Peyer's patch (tissue), 4 donors: ENCODE data around the gene NOL4L.

Experiments
- CTCF ChIP-seq, 6 experiments: fragments of 450-650 bp in 4 of 6; fragments of 200-600 bp in 2 of 6; sonication (generic) in 1 of 6; IDR thresholded peaks; one replicate each; pipeline ENCODE4 v1.5.1; 2017 to 2019; ENCODE audit warnings: antibody characterized with exemption in 6 of 6, mild to moderate bottlenecking in 3 of 6, moderate library complexity in 1 of 6
- POLR2A ChIP-seq, 2 donors: fragments of 450-650 bp; IDR thresholded peaks; one replicate each; pipeline ENCODE4 v1.5.1; 2017; ENCODE audit warnings: antibody characterized with exemption in 2 of 2, mild to moderate bottlenecking in 2 of 2, moderate library complexity in 2 of 2

- TF ChIP-seq POLR2A (IDR thresholded peaks at IDR 0.05) (no peak), CTCF (IDR thresholded peaks at IDR 0.05) (no peak)
Observed at GRCh38 chr20:32527447-32528055, 57.6 kb downstream of the NOL4L start.
